AML-193 (cell line): Measurements from ENCODE around the gene TSSK6.

ENCODE experiments used
- DNase-seq, 2 experiments: peaks; one replicate each; lab custom pipeline; 2025; lab: John Stamatoyannopoulos, UW

The TSSK6 gene

DNA sequence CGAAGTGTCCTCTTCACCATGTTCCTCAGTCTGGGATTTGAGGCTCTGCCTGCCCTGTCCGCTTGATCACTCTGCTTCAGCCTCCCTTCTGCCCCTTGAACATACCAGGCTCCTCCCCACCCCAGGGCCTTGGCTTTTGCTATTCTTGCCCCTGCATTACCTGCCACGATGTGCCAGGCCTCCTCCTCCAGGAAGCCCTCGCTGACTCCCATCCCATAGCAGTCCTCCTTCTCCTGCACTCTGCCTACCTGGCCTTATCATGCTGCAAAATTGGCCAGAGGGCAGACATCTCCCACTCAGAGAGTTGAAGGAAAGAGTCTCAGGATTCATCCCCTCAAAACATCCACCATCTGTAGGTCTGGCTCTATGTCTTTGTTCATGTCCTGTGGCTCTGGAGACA, 15.5 kb upstream of the TSSK6 start:
- DNase-seq = no peak

DNA sequence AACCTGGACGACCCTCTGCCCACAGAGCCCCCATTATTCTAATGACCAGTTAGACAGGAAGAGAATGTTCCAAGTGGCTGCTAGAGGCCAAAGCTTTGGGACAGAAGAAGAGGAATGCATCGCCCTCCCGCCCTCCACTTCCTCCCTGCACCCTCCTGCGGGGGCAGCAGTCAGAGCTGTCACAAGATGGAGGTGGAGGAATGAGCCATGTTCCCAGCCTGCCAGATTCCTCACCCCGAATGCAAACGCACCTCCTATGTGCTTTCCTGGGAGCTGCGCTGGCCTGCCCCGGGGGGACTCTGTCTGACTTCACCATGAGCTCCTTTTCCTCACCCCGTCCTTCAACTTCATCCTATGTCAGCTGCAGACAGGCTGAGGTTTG, 15.1 kb upstream of the TSSK6 start:
- no peak for DNase-seq

DNA sequence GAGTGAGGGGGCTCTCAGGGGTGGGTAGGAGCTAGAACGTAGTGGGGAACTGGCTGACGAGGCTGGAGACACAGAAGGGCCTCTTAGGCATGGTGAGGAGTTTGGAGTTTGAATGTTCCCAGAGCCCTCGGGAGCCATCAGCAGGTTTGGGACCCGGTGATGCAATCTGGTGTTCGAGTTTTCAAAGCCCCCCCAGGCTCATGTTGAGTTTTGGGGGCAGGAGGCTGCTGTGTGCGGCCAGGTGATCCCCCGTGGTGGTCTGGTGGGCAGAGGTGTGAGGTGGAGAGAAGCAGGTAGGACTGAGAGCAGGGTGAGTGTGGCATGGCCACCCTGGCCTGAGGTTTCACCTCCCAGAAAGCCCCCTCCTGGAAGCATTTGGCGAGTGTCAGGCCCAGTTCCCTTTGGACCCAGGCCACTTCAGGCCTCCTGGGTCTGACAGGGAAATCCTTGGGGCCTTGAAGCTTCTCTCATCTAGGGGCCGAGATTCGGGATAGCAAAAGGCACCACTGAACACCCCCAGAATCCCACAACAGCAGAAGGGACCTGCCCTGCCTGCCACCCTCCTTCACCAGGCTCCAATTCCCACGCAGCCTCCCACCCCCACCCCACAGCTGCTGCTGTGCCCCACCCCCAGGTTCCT, 14.6 kb upstream of the TSSK6 start:
- DNase-seq = no peak

DNA sequence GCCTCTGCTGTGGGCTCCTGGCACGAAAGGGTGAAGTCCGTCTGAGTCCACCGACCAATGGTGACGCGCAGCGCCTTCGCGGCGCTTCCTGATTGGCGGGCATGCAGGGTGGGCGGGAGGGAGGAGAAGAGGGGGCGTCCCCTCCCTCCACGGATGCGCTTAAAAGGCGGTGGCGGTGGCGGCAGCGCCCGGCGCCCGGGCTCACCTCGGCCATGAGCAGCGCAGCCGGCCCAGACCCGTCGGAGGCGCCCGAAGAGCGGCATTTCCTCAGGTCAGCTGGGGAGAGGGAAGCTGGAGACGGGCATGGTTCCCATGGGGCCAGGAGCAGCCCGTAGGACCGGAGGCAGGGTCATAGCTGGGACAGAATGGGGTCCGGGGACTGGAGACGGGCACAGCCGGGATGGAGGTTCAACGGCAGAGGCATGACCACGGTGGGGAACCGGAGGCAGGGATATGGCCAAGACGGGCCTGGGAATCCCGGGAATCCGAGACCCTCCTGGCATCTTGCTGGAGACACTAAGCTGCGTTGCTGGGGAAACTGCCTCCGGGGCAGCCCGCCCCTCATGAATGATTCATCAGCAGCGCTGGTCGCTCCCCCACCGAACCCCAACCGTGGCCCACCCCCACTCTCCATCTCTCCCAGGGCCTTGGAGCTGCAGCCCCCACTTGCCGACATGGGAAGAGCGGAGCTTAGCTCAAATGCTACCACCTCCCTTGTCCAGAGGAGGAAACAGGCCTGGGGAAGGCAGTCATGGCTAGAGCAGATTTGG, 13.6 kb upstream of the TSSK6 start, which contains the start of gene YJEFN3:
YJEFN3 (plus strand) TSS at position 191 of the 770 bp plus-strand sequence; CDS start at position 213, 22 bp downstream.
- DNase-seq = no peak

DNA sequence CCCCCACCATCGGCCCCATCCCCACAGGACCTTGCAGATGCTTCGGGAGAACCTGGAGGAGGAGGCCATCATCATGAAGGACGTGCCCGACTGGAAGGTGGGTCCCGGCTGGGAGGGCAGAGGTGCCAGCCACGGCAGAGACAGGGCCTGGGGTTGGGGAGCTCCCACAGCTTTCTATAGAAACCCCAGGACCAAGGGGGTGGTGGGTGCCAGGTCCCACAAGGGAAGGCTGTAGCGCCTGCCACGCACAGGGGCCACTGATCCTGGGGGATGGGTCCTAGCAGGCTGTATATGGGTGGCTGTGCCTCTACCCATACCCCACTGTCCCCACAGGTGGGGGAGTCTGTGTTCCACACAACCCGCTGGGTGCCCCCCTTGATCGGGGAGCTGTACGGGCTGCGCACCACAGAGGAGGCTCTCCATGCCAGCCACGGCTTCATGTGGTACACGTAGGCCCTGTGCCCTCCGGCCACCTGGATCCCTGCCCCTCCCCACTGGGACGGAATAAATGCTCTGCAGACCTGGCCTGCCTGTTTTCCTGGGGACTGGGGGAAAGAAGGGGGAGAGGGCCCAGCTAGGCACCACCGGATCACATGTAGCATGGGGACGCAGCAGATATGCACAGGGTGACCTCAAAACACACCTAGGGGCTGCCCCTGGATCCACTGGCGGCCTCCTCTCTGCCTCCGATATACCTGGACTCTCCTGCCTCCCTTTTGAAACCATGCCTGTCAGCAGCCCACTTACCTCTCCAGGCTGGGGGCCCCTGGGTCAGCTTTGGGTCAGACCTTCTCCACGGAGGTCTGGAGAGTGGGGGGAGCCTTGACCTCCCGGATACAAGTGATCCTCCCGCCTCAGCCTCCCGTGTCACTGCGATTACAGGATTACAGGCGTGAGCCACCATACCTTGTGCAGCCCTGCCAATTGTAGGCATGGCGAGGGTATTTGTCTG, 12.6 kb upstream of the TSSK6 start:
- no peak for DNase-seq

DNA sequence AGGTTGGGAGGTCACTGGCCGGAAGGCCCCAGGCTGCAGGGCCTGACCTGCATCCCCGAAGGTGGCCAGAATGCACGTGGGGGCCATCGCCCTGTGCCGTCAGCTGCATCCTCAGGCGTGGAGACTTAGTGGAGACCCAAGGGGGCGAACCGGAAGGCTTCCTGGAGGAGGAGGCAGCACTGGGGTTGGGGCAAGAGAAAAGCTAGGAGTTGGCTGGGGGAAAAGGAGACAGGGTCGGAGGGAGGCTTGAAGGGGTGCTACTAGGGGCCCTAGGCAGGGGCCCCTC, 12.0 kb upstream of the TSSK6 start:
- no peak for DNase-seq

DNA sequence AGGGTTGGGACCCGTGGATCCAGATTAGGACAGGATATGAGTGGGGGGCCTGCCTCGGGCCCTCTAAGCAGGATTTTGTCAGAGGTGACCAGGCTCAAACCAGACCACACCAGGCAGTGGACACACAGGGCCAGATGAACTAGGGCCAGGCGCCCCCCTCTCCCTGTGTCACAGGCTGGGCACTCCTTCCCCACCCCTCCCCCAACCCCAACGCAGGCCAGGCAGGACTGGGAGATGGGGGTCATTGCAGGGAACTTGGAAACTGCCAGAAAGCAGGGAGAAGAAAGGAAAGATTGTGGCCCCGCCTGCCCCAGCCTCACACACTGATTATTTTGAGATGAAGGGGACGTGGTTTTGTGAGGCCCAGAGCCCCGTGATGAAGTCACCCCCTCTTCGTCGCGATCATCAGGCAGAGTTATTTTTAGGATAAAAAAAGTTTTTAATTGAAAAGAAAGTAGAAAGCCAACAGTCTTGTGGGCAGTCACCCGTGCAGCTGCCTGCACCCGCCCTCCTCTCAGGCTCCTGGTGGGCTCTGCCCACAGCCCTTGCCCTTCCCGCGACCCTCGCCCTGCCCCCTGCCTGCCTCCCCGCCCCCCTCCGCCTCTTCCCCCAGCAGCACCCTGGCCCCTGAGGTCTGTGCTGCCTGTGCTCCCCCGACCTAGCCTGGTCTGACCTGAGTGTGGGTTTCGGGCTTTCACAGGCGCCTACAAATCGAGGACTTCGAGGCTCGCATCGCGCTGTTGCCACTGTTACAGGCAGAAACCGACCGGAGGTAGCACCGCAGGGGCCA, 11.4 kb upstream of the TSSK6 start:
- no peak for DNase-seq

DNA sequence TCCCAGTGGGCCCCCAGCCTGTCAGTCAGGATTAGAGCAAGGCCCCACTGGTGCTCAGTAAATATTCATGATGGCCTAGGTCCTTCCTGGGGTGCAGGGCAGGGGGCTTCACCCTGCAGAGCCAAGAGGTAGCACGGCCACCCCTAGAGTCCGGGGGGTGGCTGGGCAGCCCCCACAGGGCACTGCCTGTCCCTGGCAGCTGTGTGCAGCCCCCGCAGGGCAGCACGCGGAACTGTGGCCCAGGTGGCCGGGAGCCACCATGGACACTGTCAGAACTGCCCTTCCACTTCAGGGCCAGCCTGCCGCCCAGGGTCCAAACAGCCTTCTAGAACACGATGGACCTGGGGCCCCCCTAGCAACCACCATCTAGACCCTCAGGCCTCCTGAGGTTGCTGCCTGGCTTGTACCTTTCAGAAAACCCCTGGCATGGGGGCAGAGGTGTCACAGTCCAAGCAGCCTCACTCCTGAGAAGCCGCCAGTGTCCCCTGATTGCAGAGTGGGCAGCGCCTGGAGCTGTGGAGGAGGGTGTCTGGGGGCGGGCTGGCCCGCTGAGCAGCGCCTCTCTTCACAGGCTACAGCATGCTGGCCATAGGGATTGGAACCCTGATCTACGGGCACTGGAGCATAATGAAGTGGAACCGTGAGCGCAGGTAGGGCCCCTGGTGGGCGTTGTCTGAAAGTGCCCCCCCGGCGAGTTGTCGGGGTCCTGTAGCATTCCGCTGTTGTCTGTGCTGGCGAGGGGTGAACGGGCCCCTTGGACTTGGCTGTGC, 10.4 kb upstream of the TSSK6 start:
- DNase-seq = no peak

DNA sequence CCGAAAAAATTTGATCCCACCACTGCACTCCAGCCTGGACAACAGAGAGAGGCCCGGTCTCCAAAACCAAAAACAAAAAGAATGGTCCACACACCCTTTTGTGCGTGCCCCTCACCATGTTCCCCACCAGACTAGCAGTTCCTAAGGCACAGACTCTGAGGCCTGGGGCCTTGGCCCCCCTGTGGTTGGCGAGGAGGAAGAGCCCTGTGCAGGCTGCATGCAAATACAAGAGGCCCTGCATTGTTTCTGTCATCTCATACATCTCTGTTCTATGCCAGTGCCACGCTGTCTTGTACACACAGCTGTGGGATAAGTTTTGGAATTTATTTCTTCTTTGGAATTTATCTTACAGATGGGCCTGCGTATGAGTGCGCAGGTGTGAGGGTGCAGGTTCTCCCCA, 8.7 kb upstream of the TSSK6 start:
- no peak for DNase-seq

DNA sequence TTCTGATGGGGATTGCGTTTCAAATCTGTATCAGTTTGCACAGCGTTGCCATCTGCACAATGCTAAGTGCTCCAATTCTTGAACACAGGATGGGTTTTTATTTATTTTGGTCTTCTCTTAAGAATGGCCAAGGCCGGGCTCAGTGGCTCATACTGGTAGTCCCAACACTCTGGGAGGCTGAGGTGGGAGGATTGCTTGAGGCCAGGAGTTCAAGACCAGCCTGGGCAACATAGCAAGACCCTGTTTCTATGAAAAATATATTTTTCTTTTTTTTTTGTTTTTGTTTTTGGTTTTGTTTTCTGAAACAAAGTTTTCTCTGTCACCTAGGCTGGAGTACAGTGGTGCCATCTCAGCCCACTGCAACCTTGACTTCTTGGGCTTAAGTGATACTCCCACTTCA, 7.8 kb upstream of the TSSK6 start:
- no peak for DNase-seq

DNA sequence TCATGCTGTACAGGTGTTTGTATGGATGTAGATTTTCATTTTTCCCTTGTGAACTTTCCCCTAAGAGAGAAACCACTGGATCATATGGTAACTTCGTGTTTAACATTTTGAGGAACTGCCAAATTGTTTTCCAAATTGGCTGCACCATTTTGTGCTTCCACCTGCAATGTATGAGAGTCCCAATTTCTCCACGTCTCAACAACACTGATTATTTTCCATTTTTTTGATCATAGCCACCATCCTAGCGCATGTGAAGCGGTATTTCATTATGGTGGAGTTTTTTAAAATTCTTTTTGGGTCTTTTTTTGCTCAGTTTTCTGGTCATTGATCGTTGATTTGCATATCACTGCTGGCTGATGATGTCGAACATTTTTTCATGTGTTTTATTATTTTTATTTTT, 5.6 kb upstream of the TSSK6 start:
- DNase-seq = no peak

DNA sequence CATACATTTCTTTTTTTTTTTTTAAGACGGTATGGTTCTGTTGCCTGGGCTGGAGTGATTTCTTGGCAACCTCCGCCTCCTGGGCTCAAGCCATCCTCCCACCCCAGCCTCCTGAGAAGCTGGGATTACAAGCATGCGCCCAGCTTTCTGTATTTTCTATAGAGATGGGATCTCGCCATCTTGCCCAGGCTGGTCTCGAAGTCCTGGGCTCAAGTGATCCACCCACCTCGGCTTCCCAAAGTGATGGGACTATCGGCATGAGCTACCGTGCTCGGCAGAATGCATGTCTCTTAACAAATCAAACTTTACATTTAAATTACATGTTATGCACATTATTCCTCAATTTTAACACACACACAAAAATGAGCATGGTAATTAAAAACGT, 1.9 kb upstream of the TSSK6 start:
- DNase-seq = no peak

DNA sequence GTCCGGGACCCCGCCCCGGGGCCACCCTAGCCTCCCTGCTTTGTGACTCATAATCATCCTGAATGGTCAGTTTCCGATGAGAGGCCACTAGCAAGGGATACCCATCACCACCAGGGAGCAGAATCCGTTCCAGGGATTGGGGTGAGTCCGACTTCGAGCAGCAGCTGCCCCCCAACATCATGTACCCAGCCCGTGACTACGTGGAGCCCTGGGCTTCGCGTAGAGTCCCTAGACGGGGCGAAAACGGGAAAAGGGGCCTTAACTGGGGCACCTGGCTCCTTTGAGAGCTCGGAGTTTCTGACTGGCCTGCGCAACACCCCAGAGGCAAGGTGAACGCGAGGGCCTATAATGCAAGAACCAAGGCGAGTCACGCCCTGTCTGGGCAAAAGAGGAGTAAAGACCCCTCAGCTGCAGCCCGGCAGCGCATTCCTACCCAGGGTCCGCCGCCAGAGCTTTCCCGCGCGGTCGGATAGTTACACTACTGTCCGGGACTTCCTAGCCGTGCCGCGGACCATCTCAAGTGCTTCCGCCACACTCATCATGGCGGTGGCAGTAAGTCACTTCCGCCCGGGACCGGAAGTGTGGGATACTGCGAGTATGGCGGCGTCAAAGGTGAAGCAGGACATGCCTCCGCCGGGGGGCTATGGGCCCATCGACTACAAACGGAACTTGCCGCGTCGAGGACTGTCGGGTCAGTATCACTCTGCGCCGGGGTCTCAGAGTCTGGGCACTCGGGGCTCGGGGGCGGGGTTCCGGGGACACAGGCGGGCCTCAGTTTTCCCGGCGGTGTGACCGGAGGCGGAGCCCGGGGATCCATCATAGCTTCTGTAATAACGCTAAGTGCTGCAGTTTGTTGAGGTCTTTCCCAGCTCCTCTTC, 533 bp upstream of the TSSK6 start, which contains the start of gene NDUFA13:
NDUFA13 (plus strand) TSS at position 584 of the 878 bp plus-strand sequence; CDS start at position 598, 14 bp downstream.
- DNase-seq = peak; percentile 76 to 79

DNA sequence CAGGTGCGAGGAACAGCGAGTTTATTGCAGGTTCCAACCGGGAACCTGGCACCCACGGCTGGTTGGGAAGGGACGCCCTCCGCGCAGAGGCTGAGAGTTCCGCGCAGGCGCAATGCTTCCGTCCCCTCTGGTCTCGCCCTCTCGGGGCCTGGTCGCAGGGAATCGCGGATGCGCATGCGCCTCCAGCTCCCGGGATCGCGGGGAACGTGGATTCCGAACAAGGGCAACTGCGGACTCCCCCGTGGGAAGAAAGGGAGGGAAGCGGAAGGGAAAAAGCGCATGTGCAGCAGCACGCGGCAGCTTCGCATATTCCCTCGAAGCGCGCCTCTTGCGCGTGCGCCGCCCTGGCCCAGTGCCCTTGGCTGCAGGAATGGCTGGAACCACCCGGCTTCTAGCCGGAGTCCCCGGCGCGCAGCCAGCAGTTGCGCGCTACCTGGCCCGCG, 1.1 kb downstream of the TSSK6 start:
- DNase-seq = no peak

DNA sequence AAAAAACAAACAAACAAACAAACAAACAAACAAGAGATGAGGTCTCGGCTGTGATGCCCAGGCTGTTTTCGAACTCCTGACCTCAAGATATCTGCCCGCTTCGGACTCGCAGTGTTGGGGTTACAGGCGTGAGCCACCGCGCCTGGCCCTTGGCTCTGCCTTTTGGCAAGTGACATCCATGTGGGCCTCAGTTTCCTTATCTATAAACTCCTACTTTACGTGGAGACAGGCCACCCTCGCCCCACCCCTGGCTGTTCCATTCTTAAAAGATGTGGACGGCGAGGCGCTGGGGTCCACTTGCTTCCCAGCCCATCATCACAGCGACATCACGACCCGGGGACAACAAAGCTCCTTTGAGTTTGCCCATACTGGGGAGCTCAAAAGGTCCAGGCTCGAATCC, 1.7 kb downstream of the TSSK6 start:
- DNase-seq = no peak

DNA sequence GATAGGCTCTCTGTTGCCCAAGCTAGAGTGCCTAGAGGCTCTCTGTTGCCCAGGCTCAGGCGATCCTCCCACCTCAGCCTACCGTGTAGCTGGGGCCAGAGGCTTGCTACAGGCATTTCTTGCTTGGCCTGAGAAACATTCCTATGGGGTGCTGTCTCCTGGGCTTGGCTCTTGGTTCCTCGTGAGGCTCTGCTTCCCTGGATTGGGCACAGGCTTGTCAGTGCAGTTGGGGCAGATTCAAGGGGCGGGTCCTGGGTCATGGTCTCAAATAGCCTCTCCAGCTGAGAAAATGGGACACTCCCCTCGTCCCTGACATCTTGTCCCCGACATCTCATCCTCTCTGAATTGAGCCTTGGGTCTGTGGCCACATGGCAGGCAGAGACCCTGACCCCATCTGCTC, 4.9 kb downstream of the TSSK6 start:
- no peak for DNase-seq

DNA sequence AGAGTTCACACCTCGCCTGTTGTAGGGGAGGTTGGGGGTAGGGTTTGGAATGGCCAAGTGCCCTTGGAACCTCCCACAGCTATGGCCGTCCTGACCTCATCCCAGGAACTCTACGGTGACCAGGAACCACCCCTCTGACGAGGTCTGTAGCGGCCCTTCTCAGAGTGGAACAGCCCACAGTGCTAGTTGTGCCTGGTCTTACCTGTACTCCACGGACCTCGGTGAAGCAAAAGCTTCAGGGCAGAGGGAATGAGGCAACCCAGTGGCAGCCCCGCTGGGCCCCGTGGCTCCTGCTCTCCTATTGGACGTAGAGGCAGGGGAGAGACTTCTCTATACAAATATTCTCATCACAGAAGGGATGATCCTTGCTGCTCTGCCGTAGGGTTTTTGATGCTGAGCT, 7.1 kb downstream of the TSSK6 start:
- DNase-seq = no peak

DNA sequence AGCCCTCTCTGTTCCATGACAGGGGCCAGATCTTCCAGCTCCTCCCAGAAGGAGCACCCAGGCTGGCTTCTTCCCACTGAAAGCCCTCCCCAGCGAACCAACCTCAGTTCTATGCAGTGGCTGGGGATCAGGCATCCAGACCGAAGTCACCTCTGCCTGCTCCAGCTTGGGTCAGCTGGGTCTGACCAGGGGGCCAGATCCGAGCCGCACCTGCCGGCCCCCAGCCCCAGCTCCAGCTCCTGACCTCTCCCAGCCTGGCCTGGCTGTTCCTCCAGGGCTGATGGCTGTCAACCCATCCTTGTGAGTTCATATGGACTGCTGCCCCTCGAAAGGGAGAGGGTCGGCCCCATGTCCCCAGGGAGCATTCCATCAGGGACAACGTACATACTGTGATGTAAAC, 8.0 kb downstream of the TSSK6 start:
- no peak for DNase-seq

DNA sequence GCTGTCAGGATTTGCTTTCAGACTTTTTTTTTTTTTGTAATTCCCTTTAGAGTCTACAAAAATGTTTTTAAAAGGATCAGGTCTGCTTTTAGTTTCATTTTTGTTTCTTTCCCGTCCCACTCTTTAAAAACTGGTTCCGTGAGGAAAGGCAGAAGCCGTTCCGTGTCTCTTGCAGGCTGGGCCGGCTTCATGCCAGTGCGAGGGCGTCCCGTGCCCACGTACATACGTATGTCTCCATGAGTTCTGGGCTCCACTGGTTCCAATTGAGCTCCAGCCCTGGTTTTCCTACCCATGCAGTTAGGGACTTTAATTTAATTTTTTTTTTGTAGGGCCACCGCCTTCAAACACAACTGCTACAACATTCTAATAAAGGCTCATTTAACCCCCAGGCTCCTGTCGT, 8.8 kb downstream of the TSSK6 start:
- no peak for DNase-seq

DNA sequence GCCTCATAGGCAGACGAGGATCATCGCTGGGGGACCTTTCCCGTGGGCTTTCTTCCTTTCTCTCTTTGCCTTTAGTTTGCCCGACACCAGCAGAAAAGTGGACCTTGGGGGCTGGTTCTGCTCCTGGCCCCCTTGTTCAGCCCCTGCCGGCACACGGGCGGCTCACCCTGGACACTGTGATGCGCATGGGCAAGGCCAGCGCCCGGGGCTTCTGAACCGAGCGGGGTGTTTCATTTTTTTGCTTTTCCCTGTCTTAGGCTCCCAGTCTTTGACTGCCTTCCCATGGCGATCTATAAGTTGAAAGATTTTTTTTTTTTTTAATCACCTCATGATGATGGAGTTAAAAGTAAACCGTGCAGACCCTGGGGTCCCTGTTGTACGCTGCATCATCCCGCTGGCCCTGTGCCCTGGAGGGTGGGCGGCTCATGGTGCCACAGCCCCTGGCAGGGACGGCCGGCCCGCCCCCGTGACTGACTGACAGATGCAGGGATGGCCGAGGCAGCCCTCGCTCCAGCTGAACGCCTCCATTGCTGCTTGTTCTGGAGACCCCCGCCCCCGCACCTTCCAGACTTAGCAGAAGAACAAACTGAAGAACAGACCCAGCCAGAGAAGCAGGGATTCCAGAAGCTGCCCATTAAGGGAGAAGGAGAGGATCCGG, 9.6 kb downstream of the TSSK6 start:
- no peak for DNase-seq
